OCI-LY7 (cell line): ENCODE data around the gene FAM107B.

Source experiments
- EZH2phosphoT487 ChIP-seq: fragments of 200-600 bp; sonication (generic); IDR thresholded peaks from 2 replicates; pipeline ENCODE4 v1.6.1; 2018; ENCODE audit warnings: low read depth, borderline replicate concordance, mild to moderate bottlenecking, mixed run types, antibody characterized with exemption, low read length, moderate library complexity, mixed read lengths
- TF ChIP-seq, protein P1 (sequence below): fragments of 200-600 bp; sonication (generic); conservative IDR thresholded peaks from 2 replicates; pipeline ENCODE4 v1.5.1; 2014; ENCODE audit warnings: mild to moderate bottlenecking, antibody characterized with exemption, low read length, moderate library complexity, mixed read lengths

DNA sequence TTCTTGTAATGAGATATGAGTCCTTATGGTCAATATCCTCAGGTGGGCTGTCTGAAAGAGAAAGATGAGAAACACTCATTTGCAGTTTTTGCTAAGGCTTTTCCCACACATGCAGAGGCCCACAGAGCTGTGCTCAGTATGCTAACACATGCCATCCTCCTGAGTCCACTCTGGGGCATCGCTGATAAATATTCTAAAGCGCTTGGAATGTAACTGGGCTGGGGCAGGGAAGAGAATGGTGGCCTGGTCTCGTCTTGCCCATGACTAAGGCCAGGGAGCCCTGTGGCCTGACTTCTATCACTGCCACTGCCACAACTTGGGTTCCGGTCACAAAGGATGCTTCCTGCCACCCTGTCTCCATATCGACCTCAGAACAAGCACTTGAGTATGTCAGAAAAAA, 244.2 kb downstream of the FAM107B start:
- TF ChIP-seq, protein P1, sequence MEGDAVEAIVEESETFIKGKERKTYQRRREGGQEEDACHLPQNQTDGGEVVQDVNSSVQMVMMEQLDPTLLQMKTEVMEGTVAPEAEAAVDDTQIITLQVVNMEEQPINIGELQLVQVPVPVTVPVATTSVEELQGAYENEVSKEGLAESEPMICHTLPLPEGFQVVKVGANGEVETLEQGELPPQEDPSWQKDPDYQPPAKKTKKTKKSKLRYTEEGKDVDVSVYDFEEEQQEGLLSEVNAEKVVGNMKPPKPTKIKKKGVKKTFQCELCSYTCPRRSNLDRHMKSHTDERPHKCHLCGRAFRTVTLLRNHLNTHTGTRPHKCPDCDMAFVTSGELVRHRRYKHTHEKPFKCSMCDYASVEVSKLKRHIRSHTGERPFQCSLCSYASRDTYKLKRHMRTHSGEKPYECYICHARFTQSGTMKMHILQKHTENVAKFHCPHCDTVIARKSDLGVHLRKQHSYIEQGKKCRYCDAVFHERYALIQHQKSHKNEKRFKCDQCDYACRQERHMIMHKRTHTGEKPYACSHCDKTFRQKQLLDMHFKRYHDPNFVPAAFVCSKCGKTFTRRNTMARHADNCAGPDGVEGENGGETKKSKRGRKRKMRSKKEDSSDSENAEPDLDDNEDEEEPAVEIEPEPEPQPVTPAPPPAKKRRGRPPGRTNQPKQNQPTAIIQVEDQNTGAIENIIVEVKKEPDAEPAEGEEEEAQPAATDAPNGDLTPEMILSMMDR = no peak
- TF ChIP-seq EZH2phosphoT487 = no peak
